HG02571 (cell line): Measurements from ENCODE around the gene GYPC.
"Not testable (repeated sequence)": the region's sequence is repeated elsewhere in the genome, so short reads cannot be mapped to it uniquely, and the experiment has no call there.

Experiments used
- ATAC-seq: cut with Tn5 transposase; IDR thresholded peaks from one replicate; pipeline ENCODE4 v1.9.1; 2021; ENCODE audit warnings: mild to moderate bottlenecking, moderate library complexity; ENCODE audit not compliant: unreplicated experiment

Gene GYPC

GRCh38 chr2:126668254-126668653, 12.3 kb downstream of the GYPC start:
- no peak for ATAC-seq

GRCh38 chr2:126669772-126670171, 13.8 kb downstream of the GYPC start:
- no peak for ATAC-seq

GRCh38 chr2:126671488-126671887, 15.5 kb downstream of the GYPC start:
- ATAC-seq = no peak

GRCh38 chr2:126672980-126673605, 17.1 kb downstream of the GYPC start:
- no peak for ATAC-seq

- no peak for ATAC-seq
Observed at GRCh38 chr2:126674075-126674744, 18.3 kb downstream of the GYPC start.

GRCh38 chr2:126675637-126676036, 19.7 kb downstream of the GYPC start:
- ATAC-seq = no peak

- no peak for ATAC-seq
Observed at GRCh38 chr2:126676221-126677175, 20.5 kb downstream of the GYPC start.

- no peak for ATAC-seq
Observed at GRCh38 chr2:126677176-126677538, 21.2 kb downstream of the GYPC start.

GRCh38 chr2:126678269-126679065, 22.5 kb downstream of the GYPC start:
- ATAC-seq = no peak

GRCh38 chr2:126679094-126679713, 23.2 kb downstream of the GYPC start:
- no peak for ATAC-seq

- ATAC-seq = no peak
Observed at GRCh38 chr2:126681505-126681904, 25.5 kb downstream of the GYPC start.

- no peak for ATAC-seq
Observed at GRCh38 chr2:126685629-126686028, 29.7 kb downstream of the GYPC start.

- ATAC-seq = no peak
Observed at GRCh38 chr2:126686286-126686685, 30.3 kb downstream of the GYPC start.

GRCh38 chr2:126686841-126687485, 31.0 kb downstream of the GYPC start:
- no peak for ATAC-seq

- no peak for ATAC-seq
Observed at GRCh38 chr2:126687503-126687902, 31.5 kb downstream of the GYPC start.

- ATAC-seq = not testable (repeated sequence)
Observed at GRCh38 chr2:126688594-126688993, 32.6 kb downstream of the GYPC start.

GRCh38 chr2:126692241-126692640, 36.3 kb downstream of the GYPC start:
- ATAC-seq = not testable (repeated sequence)

- not testable (repeated sequence) for ATAC-seq
Observed at GRCh38 chr2:126692934-126693592, 37.1 kb downstream of the GYPC start.
